ENCODE results near the gene DMPK. TPM values are rescaled to one million over a fixed set of nuclear protein-coding genes. Genes with fewer than 3 reads are reported as not detected.

Gene DMPK
- total and polyA plus RNA-seq, 9 of the 15 experiments (the other 6 are each of a cell fraction or from before 2014, with no cell fraction given), result 0.24 to 31.3 (median 7.3) TPM

- no peak for TF ChIP-seq ZFP30 (CRISPR knock-in tag; IDR thresholded peaks at IDR 0.05; ENCODE audit: borderline replicate concordance)
- peak; percentile 98 for TF ChIP-seq EP400 (IDR thresholded peaks at IDR 0.05)
- TF ChIP-seq RBM17 (IDR thresholded peaks at IDR 0.05; ENCODE audit: borderline replicate concordance, low read depth, low read length), result no peak
- no peak for TF ChIP-seq SIN3B (IDR thresholded peaks at IDR 0.05; ENCODE audit: low read depth)
- TF ChIP-seq, protein P1, sequence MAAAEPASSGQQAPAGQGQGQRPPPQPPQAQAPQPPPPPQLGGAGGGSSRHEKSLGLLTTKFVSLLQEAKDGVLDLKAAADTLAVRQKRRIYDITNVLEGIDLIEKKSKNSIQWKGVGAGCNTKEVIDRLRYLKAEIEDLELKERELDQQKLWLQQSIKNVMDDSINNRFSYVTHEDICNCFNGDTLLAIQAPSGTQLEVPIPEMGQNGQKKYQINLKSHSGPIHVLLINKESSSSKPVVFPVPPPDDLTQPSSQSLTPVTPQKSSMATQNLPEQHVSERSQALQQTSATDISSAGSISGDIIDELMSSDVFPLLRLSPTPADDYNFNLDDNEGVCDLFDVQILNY (CRISPR knock-in tag; IDR thresholded peaks at IDR 0.05), result no peak
- TF ChIP-seq PRMT5 (CRISPR knock-in tag; IDR thresholded peaks at IDR 0.05), result no peak
- TF ChIP-seq KAT8 (IDR thresholded peaks at IDR 0.05; ENCODE audit: low read depth), result peak; percentile 75; the same call in 1 of the 2 replicates
- TF ChIP-seq PYGO2 (tag; IDR thresholded peaks at IDR 0.05), result peak; percentile 40; the same call in 1 of the 2 replicates
- TF ChIP-seq, protein P2, sequence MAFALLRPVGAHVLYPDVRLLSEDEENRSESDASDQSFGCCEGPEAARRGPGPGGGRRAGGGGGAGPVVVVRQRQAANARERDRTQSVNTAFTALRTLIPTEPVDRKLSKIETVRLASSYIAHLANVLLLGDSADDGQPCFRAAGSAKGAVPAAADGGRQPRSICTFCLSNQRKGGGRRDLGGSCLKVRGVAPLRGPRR (CRISPR knock-in tag; IDR thresholded peaks at IDR 0.05), result no peak
- no peak for TF ChIP-seq ZBTB1 (CRISPR knock-in tag; IDR thresholded peaks at IDR 0.05; ENCODE audit: borderline replicate concordance, low read depth)
- TF ChIP-seq MAFF (IDR thresholded peaks at IDR 0.05; ENCODE audit: low read length), result no peak
- TF ChIP-seq, protein P3, sequence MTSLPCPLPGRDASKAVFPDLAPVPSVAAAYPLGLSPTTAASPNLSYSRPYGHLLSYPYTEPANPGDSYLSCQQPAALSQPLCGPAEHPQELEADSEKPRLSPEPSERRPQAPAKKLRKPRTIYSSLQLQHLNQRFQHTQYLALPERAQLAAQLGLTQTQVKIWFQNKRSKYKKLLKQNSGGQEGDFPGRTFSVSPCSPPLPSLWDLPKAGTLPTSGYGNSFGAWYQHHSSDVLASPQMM (CRISPR knock-in tag; IDR thresholded peaks at IDR 0.05), result no peak
- no peak for TF ChIP-seq LEF1 (IDR thresholded peaks at IDR 0.05)
- no peak for TF ChIP-seq ZNF212 (CRISPR knock-in tag; IDR thresholded peaks at IDR 0.05)
- TF ChIP-seq RBFOX2 (IDR thresholded peaks at IDR 0.05; ENCODE audit: low read depth, low read length), result peak; percentile 63
- TF ChIP-seq PRPF4 (IDR thresholded peaks at IDR 0.05; ENCODE audit: insufficient read depth, low read depth, low read length, poor library complexity, severe bottlenecking), result no peak
- TF ChIP-seq ESRRB (CRISPR knock-in tag; IDR thresholded peaks at IDR 0.05; ENCODE audit: borderline replicate concordance), result no peak
- TF ChIP-seq KDM1A (IDR thresholded peaks at IDR 0.05), result peak; percentile 66 to 83
- TF ChIP-seq, protein P4, sequence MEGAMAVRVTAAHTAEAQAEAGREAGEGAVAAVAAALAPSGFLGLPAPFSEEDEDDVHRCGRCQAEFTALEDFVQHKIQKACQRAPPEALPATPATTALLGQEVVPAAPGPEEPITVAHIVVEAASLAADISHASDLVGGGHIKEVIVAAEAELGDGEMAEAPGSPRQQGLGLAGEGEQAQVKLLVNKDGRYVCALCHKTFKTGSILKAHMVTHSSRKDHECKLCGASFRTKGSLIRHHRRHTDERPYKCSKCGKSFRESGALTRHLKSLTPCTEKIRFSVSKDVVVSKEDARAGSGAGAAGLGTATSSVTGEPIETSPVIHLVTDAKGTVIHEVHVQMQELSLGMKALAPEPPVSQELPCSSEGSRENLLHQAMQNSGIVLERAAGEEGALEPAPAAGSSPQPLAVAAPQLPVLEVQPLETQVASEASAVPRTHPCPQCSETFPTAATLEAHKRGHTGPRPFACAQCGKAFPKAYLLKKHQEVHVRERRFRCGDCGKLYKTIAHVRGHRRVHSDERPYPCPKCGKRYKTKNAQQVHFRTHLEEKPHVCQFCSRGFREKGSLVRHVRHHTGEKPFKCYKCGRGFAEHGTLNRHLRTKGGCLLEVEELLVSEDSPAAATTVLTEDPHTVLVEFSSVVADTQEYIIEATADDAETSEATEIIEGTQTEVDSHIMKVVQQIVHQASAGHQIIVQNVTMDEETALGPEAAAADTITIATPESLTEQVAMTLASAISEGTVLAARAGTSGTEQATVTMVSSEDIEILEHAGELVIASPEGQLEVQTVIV (CRISPR knock-in tag; IDR thresholded peaks at IDR 0.05; ENCODE audit: borderline replicate concordance), result no peak
- TF ChIP-seq HNRNPLL (IDR thresholded peaks at IDR 0.05; ENCODE audit: low read depth, low read length, poor library complexity, severe bottlenecking), result peak; percentile 27
- no peak for TF ChIP-seq ZNF146 (CRISPR knock-in tag; IDR thresholded peaks at IDR 0.05; ENCODE audit: unreplicated experiment)
- TF ChIP-seq SMARCA4 (IDR thresholded peaks at IDR 0.05), result 0 out of 2 replicates have a peak, but pooled peaks have one; percentile 36
- TF ChIP-seq SMARCA5 (IDR thresholded peaks at IDR 0.05), result peak; percentile 92
- no peak for TF ChIP-seq DDX20 (tag; IDR thresholded peaks at IDR 0.05; ENCODE audit: low read depth)
- TF ChIP-seq ZNF253 (CRISPR knock-in tag; conservative IDR thresholded peaks at IDR 0.05), result no peak
These were observed 42.5 kb downstream of the DMPK start (continued) for GRCh38 chr19:45739498-45740439.

Measured in K562 (cell line).